ENCODE measurements around the gene SDK2. TPM values are rescaled to one million over a fixed set of nuclear protein-coding genes. Genes with fewer than 3 reads are reported as not detected.

Gene SDK2
- polyA plus RNA-seq, 1 experiment = 0.01 TPM

DNA sequence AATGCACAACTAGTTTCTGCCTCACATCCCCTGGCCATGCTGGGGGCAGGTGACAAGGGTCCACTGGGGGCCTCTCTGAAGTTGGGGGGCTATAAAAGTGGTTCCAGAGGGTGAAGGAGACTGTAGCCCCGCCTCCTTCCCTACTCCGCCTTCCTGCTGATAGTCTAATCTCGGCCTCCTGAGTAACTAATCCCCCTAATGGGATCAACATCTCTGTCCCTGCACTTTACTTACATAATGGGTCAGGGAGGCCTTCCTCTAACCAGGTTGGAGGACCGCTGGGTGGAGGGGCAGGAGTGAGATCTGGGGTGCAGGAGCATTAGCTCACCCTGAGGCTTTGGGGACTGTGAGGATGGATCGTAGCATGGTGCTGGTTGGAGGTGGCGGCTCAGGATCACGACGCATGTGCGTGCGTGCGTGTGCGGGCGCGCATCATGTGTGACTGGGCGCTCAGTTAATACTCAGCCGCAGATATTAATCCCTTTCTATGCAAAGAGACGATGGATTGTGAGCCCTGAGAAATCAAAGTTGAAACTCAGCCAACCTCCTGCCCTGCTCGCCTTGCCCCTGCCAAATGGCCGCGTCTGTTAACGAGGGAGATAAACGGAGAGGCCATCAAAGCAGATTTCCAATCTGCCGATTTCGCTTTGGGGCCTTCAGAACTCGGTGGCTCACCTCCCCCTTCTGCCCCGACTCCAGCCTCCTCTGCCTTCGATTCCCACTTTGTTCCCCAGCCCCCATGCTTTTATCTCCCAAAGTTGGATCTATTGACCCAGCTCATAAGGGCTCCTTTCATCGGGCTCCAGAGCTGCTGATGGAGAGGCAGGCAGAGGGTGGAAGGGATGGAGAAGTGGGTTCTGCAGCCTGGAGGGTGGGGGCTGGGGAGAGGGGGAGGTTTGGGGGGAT is 107.3 kb downstream of the SDK2 start:
- Histone ChIP-seq H3K4me3 (ENCODE audit: low read depth, low read length) (no peak overlapping the region), H3K9me3 (ENCODE audit: control insufficient read depth, insufficient read depth, low read length) (no peaks in the 10 kb centered on the region; the same call in 1 of the 2 replicates), H3K27me3 (ENCODE audit: control insufficient read depth, insufficient read depth, low read length) (no peaks in the 10 kb centered on the region), H3K27ac (ENCODE audit: low read depth, low read length) (no peak overlapping the region)
- no peak for TF ChIP-seq CTCF (IDR thresholded peaks at IDR 0.05; ENCODE audit: low read depth, low read length)
- ChIA-PET POLR2A (no interaction called here), CTCF (no interaction called here)
- no peak for DNase-seq (ENCODE audit: low read depth, low spot score)

- no peaks in the 10 kb centered on the region; the same call in 1 of the 2 replicates for H3K9me3 ChIP-seq (ENCODE audit: control insufficient read depth, insufficient read depth, low read length)
- H3K4me3 ChIP-seq (ENCODE audit: low read depth, low read length) = no peak overlapping the region
- CTCF ChIA-PET = no interaction called here
- H3K27me3 ChIP-seq (ENCODE audit: control insufficient read depth, insufficient read depth, low read length) = no peaks in the 10 kb centered on the region
- POLR2A ChIA-PET = no interaction called here
- no peak overlapping the region for H3K27ac ChIP-seq (ENCODE audit: low read depth, low read length)
- no peak for TF ChIP-seq CTCF (IDR thresholded peaks at IDR 0.05; ENCODE audit: low read depth, low read length)
- no peak for DNase-seq (ENCODE audit: low read depth, low spot score)
These were observed 108.5 kb downstream of the SDK2 start for GRCh38 chr17:73535746-73536145.

GRCh38 chr17:73534209-73534909 is 109.9 kb downstream of the SDK2 start:
- Histone ChIP-seq H3K27me3 (ENCODE audit: control insufficient read depth, insufficient read depth, low read length) (no peaks in the 10 kb centered on the region), H3K9me3 (ENCODE audit: control insufficient read depth, insufficient read depth, low read length) (no peaks in the 10 kb centered on the region; the same call in 1 of the 2 replicates), H3K27ac (ENCODE audit: low read depth, low read length) (no peak overlapping the region), H3K4me3 (ENCODE audit: low read depth, low read length) (no peak overlapping the region)
- TF ChIP-seq CTCF (IDR thresholded peaks at IDR 0.05; ENCODE audit: low read depth, low read length) = no peak
- ChIA-PET CTCF (no interaction called here), POLR2A (no interaction called here)
- DNase-seq (ENCODE audit: low read depth, low spot score) = no peak

GRCh38 chr17:73533781-73534180 is 110.5 kb downstream of the SDK2 start:
- no peaks in the 10 kb centered on the region for H3K27me3 ChIP-seq (ENCODE audit: control insufficient read depth, insufficient read depth, low read length)
- CTCF ChIA-PET = no interaction called here
- H3K4me3 ChIP-seq (ENCODE audit: low read depth, low read length) = no peak overlapping the region
- H3K27ac ChIP-seq (ENCODE audit: low read depth, low read length) = no peak overlapping the region
- POLR2A ChIA-PET = no interaction called here
- H3K9me3 ChIP-seq (ENCODE audit: control insufficient read depth, insufficient read depth, low read length) = no peaks in the 10 kb centered on the region; the same call in 1 of the 2 replicates
- DNase-seq (ENCODE audit: low read depth, low spot score) = no peak
- no peak for TF ChIP-seq CTCF (IDR thresholded peaks at IDR 0.05; ENCODE audit: low read depth, low read length)

- DNase-seq (ENCODE audit: low read depth, low spot score) = no peak
- TF ChIP-seq CTCF (IDR thresholded peaks at IDR 0.05; ENCODE audit: low read depth, low read length) = no peak
- ChIA-PET POLR2A (no interaction called here), CTCF (no interaction called here)
- no peaks in the 10 kb centered on the region for H3K27me3 ChIP-seq (ENCODE audit: control insufficient read depth, insufficient read depth, low read length)
- no peak overlapping the region for H3K4me3 ChIP-seq (ENCODE audit: low read depth, low read length)
- H3K9me3 ChIP-seq (ENCODE audit: control insufficient read depth, insufficient read depth, low read length) = no peaks in the 10 kb centered on the region; the same call in 1 of the 2 replicates
- H3K27ac ChIP-seq (ENCODE audit: low read depth, low read length) = no peak overlapping the region
These were observed 111.1 kb downstream of the SDK2 start for GRCh38 chr17:73533127-73533526.

All from AG04450 (cell line).